ENCODE measurements around the gene MARCHF10.

MARCHF10 gene

DNA sequence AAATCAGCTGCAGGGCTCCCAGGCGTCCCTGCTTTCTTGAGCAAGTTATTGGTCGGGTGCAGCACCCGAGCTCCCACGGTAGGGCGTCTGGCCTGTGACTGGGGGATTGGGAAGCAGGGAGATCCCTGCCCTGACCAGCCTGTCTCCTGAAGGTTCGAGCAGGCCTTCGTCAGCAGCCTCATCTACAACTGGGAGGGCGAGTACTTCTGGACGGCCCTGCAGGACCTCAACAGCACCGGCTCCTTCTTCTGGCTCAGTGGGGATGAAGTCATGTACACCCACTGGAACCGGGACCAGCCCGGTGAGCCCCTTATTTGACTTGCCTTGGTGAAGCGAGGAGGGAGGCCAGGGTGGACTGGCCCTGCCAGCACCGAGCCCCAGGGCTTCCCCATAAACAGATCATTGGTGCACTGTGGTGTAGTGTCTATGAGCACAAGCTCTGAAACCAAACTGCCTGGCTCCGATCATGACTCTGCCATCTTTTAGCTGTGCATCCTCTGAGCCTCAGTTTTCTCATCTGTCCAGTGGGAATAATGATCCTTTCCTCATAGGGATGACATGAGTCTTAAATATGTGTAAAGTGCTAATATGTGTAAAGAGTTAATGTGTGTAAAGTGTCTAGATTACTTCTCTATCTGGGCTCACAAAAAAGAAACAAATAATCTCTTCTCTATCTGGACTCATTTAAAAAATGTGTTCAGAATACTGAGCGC lies 131.7 kb downstream of the MARCHF10 start:
- H3K4me3 ChIP-seq (ENCODE audit: low read depth, low read length): no peak overlapping the region
- TF ChIP-seq CTCF (IDR thresholded peaks at IDR 0.05; ENCODE audit: low read depth, low read length) (no peak), MYC (IDR thresholded peaks at IDR 0.05; ENCODE audit: low read depth, low read length) (no peak), MAX (IDR thresholded peaks at IDR 0.05; ENCODE audit: low read depth, low read length) (no peak), POLR2A (IDR thresholded peaks at IDR 0.05; ENCODE audit: extremely low read depth, insufficient read length) (no peak)
- no peak for DNase-seq (ENCODE audit: low read depth)

GRCh38 chr17:62675701-62676100 lies 132.4 kb downstream of the MARCHF10 start:
- TF ChIP-seq POLR2A (IDR thresholded peaks at IDR 0.05; ENCODE audit: extremely low read depth, insufficient read length) (no peak), MYC (IDR thresholded peaks at IDR 0.05; ENCODE audit: low read depth, low read length) (no peak), CTCF (IDR thresholded peaks at IDR 0.05; ENCODE audit: low read depth, low read length) (no peak), MAX (IDR thresholded peaks at IDR 0.05; ENCODE audit: low read depth, low read length) (no peak)
- no peak for DNase-seq (ENCODE audit: low read depth)
- no peak overlapping the region for H3K4me3 ChIP-seq (ENCODE audit: low read depth, low read length)

GRCh38 chr17:62675260-62675659 lies 132.9 kb downstream of the MARCHF10 start:
- no peak overlapping the region for H3K4me3 ChIP-seq (ENCODE audit: low read depth, low read length)

GRCh38 chr17:62674841-62675240 lies 133.3 kb downstream of the MARCHF10 start:
- DNase-seq (ENCODE audit: low read depth): no peak
- H3K4me3 ChIP-seq (ENCODE audit: low read depth, low read length): no peak overlapping the region
- TF ChIP-seq MYC (IDR thresholded peaks at IDR 0.05; ENCODE audit: low read depth, low read length) (no peak), MAX (IDR thresholded peaks at IDR 0.05; ENCODE audit: low read depth, low read length) (no peak), CTCF (IDR thresholded peaks at IDR 0.05; ENCODE audit: low read depth, low read length) (no peak), POLR2A (IDR thresholded peaks at IDR 0.05; ENCODE audit: extremely low read depth, insufficient read length) (no peak)

More at GRCh38 chr17:62675260-62675659, 132.9 kb downstream of the MARCHF10 start:
- DNase-seq (ENCODE audit: low read depth): no peak
- TF ChIP-seq CTCF (IDR thresholded peaks at IDR 0.05; ENCODE audit: low read depth, low read length) (no peak), MAX (IDR thresholded peaks at IDR 0.05; ENCODE audit: low read depth, low read length) (no peak), MYC (IDR thresholded peaks at IDR 0.05; ENCODE audit: low read depth, low read length) (no peak), POLR2A (IDR thresholded peaks at IDR 0.05; ENCODE audit: extremely low read depth, insufficient read length) (no peak)

- H3K4me3 ChIP-seq (ENCODE audit: low read depth, low read length): no peak overlapping the region
- DNase-seq (ENCODE audit: low read depth): no peak
- TF ChIP-seq POLR2A (IDR thresholded peaks at IDR 0.05; ENCODE audit: extremely low read depth, insufficient read length) (no peak), MAX (IDR thresholded peaks at IDR 0.05; ENCODE audit: low read depth, low read length) (no peak), MYC (IDR thresholded peaks at IDR 0.05; ENCODE audit: low read depth, low read length) (no peak), CTCF (IDR thresholded peaks at IDR 0.05; ENCODE audit: low read depth, low read length) (no peak)
These were observed 133.8 kb downstream of the MARCHF10 start for GRCh38 chr17:62674363-62674739.

All from NB4 (cell line).